Suprapubic skin (tissue), 4 donors: Measurements from ENCODE around the gene APOL3. TPM values are rescaled to one million over a fixed set of nuclear protein-coding genes. Genes with fewer than 3 reads are reported as not detected.
A peak's percentile ranks its signal among the peaks of the same experiment; 100 is the strongest.
"Not testable (repeated sequence)": the region's sequence is repeated elsewhere in the genome, so short reads cannot be mapped to it uniquely, and the experiment has no call there.

Experiments
- DNase-seq, 2 donors: peaks; one replicate each; pipeline ENCODE4 v3.0.0-alpha.2; 2019; ENCODE audit warnings: low spot score in 2 of 2
- H3K27ac ChIP-seq: fragments of 200-600 bp; sonication (generic); one replicate; pipeline ENCODE4 v1.5.1; 2019
- H3K27me3 ChIP-seq: fragments of 200-600 bp; sonication (generic); one replicate; pipeline ENCODE4 v1.5.1; 2019
- H3K36me3 ChIP-seq: fragments of 200-600 bp; sonication (generic); one replicate; pipeline ENCODE4 v1.5.1; 2019
- H3K4me1 ChIP-seq: fragments of 200-600 bp; sonication (generic); one replicate; pipeline ENCODE4 v1.5.1; 2019
- H3K4me3 ChIP-seq: fragments of 200-600 bp; sonication (generic); one replicate; pipeline ENCODE4 v1.5.1; 2019; ENCODE audit warnings: mild to moderate bottlenecking
- H3K9me3 ChIP-seq: fragments of 200-600 bp; sonication (generic); one replicate; pipeline ENCODE4 v1.5.1; 2019
- CTCF ChIP-seq, 2 donors: fragments of 200-600 bp in 1 of 2; fragments of 450-650 bp in 1 of 2; sonication (generic) in 1 of 2; IDR thresholded peaks; one replicate each; pipeline ENCODE4 v1.5.1; 2016 to 2019; ENCODE audit warnings: antibody characterized with exemption in 2 of 2, mild to moderate bottlenecking in 1 of 2, moderate library complexity in 1 of 2
- EP300 ChIP-seq: sonication (generic); formaldehyde crosslinking; IDR thresholded peaks from one replicate; pipeline ENCODE4 v1.6.1; 2017; ENCODE audit warnings: antibody characterized with exemption
- POLR2A ChIP-seq, 2 donors: fragments of 450-650 bp; IDR thresholded peaks; one replicate each; pipeline ENCODE4 v1.6.1; 2017; ENCODE audit warnings: antibody characterized with exemption in 2 of 2, mild to moderate bottlenecking in 2 of 2, moderate library complexity in 2 of 2
- POLR2AphosphoS5 ChIP-seq, 3 donors: sonication (generic); formaldehyde crosslinking; IDR thresholded peaks; one replicate each; pipeline ENCODE4 v1.6.1; 2017; ENCODE audit warnings: antibody characterized with exemption in 3 of 3
- WGBS: methylation state at CpG from one replicate; pipeline ENCODE4 v1.1.5; 2018; 5-methylcytosine and 5-hydroxymethylcytosine counted together
- total RNA-seq, 4 donors: library from RNA; depleted of rRNA; stranded (reverse); fragments of >200 nt; gene quantifications; one replicate each; pipeline ENCODE4 v1.1.0, GENCODE V29; 2016

APOL3 gene
- total RNA-seq: 10 to 100 TPM; 29.7 to 46.7 (median 34.0) TPM

DNA sequence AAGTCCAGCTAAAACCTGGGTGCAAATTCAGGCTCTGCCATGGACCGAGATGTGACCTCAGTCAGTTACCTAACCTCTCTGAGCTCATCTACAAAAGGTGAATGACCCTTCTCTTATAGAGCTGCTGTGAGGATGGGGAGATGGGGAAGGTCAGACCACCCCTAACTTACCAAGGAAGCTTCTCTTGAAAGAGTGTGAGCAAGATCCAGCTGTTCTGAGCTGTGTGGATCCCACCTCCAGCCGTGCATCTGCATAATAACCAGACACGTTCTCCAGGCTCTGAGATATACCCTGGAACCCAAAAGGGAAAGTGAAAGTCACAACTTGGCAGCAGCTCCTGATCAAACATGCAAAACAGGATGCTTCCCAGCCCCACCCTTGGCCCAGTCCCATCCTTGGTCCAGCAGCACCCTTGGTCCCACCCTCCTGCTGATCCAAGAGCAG lies at the start of gene APOL3:
Gene APOL3 (minus strand): TSS at position 257 of the 444 bp plus-strand sequence. CDS start 11,700 bp downstream, outside the sequence.
- peak; percentile 88 to 91 for DNase-seq
- TF ChIP-seq POLR2A (IDR thresholded peaks at IDR 0.05) (peak in 1 of 2 donors; percentile 44), CTCF (IDR thresholded peaks at IDR 0.05) (no peak), POLR2AphosphoS5 (IDR thresholded peaks at IDR 0.05) (peak in 1 of 3 donors; percentile 32), EP300 (no peak)
- H3K36me3 ChIP-seq: no peaks in the 10 kb centered on the region
- no peaks in the 10 kb centered on the region for H3K9me3 ChIP-seq
- peak within 1 kb of the TSS; percentile 79 for H3K27ac ChIP-seq
- H3K4me1 ChIP-seq: peaks cover 68% of the 10 kb centered on the region
- WGBS: 4% methylated on average over 3 of the region's 3 CpGs
- H3K4me3 ChIP-seq: peak within 1 kb of the TSS; percentile 50
- H3K27me3 ChIP-seq: no peaks in the 10 kb centered on the region

GRCh38 chr22:36210224-36210623 lies 49.7 kb upstream of the APOL3 start:
- no peak for DNase-seq
- WGBS: 87% methylated on average over 3 of the region's 3 CpGs
- Histone ChIP-seq H3K4me1 (no peaks in the 10 kb centered on the region), H3K36me3 (no peaks in the 10 kb centered on the region), H3K27me3 (no peaks in the 10 kb centered on the region), H3K9me3 (no peaks in the 10 kb centered on the region), H3K4me3 (no peak overlapping the region), H3K27ac (no peak overlapping the region)
- no peak for TF ChIP-seq EP300
- TF ChIP-seq POLR2A (IDR thresholded peaks at IDR 0.05): no peak

DNA sequence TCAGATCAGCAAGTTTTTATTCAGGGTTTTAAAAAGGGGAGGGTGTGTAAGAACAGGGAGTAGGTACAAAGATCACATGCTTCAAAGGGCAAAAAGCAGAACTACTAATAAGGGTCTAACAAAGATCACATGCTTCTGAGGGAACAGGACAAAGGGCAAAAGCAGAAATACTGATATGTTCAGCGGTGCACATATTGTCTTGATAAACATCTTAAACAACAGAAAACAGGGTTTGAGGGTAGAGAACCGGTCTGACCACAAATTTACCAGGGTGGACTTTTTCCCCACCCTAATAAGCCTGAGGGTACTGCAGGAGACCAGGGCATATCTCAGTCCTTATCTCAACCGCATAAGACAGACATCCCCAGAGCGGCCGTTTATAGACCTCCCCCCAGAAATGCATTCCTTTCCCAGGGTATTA lies 48.9 kb upstream of the APOL3 start:
- 52% methylated on average over 5 of the region's 5 CpGs for whole genome bisulfite sequencing
- not testable (repeated sequence) for DNase-seq, H3K36me3 ChIP-seq

DNA sequence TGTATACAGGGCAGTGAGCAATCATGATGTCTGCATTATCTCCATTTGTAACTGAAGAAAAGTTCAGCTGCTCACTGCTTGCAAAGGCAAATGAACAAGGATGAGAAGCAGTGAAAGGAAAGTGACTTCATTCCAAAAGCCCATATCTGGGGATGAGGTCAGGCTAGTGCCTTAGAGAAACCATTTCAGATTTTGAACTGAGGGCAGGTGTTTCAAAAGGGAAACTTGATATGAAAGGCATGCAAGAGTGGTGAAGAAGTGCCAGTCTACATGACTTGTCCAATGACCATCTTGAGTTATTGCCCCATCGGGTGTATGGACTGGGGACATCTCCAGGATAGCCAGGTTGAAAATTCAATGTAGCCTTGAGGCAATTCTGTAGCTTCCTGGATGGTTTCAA lies 48.4 kb upstream of the APOL3 start:
- H3K36me3 ChIP-seq: no peaks in the 10 kb centered on the region
- no peak overlapping the region for H3K27ac ChIP-seq
- 100% methylated on average over 1 of the region's 1 CpG for WGBS
- H3K9me3 ChIP-seq: no peaks in the 10 kb centered on the region
- TF ChIP-seq POLR2A (IDR thresholded peaks at IDR 0.05): no peak
- no peak for TF ChIP-seq EP300
- TF ChIP-seq CTCF (IDR thresholded peaks at IDR 0.05): no peak
- TF ChIP-seq POLR2AphosphoS5 (IDR thresholded peaks at IDR 0.05): no peak
- no peaks in the 10 kb centered on the region for H3K27me3 ChIP-seq
- DNase-seq: no peak
- no peak overlapping the region for H3K4me3 ChIP-seq
- peaks cover 3% of the 10 kb centered on the region for H3K4me1 ChIP-seq

More for the DNA sequence above, 48.9 kb upstream of the APOL3 start:
- not testable (repeated sequence) for H3K4me1 ChIP-seq, H3K9me3 ChIP-seq, H3K4me3 ChIP-seq, H3K27ac ChIP-seq, H3K27me3 ChIP-seq

DNA sequence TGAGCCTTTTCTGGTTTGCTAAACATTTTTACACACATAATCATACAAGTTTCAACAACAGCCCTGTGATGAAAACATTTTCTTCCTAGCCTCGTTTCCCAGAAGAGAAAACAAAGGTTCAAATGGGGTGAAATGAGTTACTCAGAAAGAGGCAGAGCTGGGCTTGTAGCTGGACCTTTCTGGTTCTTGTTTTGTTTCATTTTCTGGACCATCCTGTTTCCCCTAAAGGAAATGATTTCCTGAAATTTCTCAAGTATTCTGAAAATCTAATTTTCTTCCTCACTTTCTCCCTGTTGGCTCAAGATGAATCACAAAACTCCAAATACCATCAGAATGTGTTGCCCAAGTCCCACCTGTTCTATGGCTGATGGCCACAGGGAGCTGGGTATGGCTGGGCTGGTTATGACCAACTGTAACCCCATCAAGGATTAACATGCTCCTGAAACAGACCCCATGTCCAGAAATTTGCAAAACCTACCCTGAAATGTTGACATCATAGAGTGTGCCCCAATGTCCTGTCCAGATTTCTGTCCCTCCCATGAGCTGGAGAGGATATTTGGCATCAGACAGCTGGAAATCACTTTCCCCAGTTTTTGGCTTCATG lies 47.7 kb upstream of the APOL3 start:
- no peaks in the 10 kb centered on the region for H3K9me3 ChIP-seq

GRCh38 chr22:36206255-36206654 lies 45.7 kb upstream of the APOL3 start:
- H3K27ac ChIP-seq: no peak overlapping the region
- WGBS: 93% methylated on average over 1 of the region's 1 CpG
- H3K4me3 ChIP-seq: no peak overlapping the region
- no peaks in the 10 kb centered on the region for H3K9me3 ChIP-seq
- H3K4me1 ChIP-seq: peaks cover 22% of the 10 kb centered on the region
- no peaks in the 10 kb centered on the region for H3K27me3 ChIP-seq
- no peaks in the 10 kb centered on the region for H3K36me3 ChIP-seq
- TF ChIP-seq POLR2A (IDR thresholded peaks at IDR 0.05) (no peak), CTCF (IDR thresholded peaks at IDR 0.05) (no peak), POLR2AphosphoS5 (IDR thresholded peaks at IDR 0.05) (no peak), EP300 (no peak)
- DNase-seq: no peak

More for the DNA sequence above, 47.7 kb upstream of the APOL3 start:
- no peaks in the 10 kb centered on the region for H3K27me3 ChIP-seq
- TF ChIP-seq EP300 (no peak), CTCF (IDR thresholded peaks at IDR 0.05) (no peak), POLR2A (IDR thresholded peaks at IDR 0.05) (no peak), POLR2AphosphoS5 (IDR thresholded peaks at IDR 0.05) (no peak)
- no peak overlapping the region for H3K4me3 ChIP-seq
- no peak overlapping the region for H3K27ac ChIP-seq
- DNase-seq: no peak
- WGBS: 18% methylated on average over 1 of the region's 1 CpG
- H3K36me3 ChIP-seq: no peaks in the 10 kb centered on the region
- H3K4me1 ChIP-seq: peaks cover 8% of the 10 kb centered on the region

DNA sequence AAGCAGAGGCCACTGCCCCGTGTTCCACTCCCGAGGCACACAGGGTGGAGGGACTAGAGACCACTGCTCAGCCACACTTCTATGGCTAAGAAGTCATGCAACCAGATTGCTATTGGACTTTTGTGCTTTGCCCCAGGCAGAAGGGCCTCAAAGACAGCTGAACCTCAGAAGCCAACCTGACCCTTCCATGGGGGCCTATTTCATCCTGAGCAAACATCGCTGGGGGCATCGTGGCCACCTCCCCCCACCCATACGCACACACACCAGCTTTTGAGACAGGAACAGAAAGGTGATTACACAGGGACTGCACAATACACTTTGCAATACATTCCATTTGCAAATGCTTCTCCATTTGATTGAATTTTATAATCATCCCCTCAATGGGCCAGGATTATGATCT lies 45.0 kb upstream of the APOL3 start:
- peaks cover 22% of the 10 kb centered on the region for H3K4me1 ChIP-seq
- H3K27ac ChIP-seq, DNase-seq, H3K36me3 ChIP-seq, H3K27me3 ChIP-seq, H3K9me3 ChIP-seq, H3K4me3 ChIP-seq: not testable (repeated sequence)
- 84% methylated on average over 5 of the region's 5 CpGs for WGBS
